Hepatocyte (in vitro differentiated cells): ENCODE data around the gene CFHR2.
"Not testable (repeated sequence)": the region's sequence is repeated elsewhere in the genome, so short reads cannot be mapped to it uniquely, and the experiment has no call there.

ENCODE experiments used
- CTCF ChIP-seq: fragments of 200-600 bp; sonication (generic); IDR thresholded peaks from 2 replicates; pipeline ENCODE4 v1.5.1; 2016; ENCODE audit warnings: antibody characterized with exemption, mild to moderate bottlenecking; ENCODE audit not compliant: poor library complexity
- EZH2 ChIP-seq: fragments of 200-600 bp; sonication (generic); IDR thresholded peaks from 2 replicates; pipeline ENCODE4 v1.6.1; 2016; ENCODE audit warnings: antibody characterized with exemption, mild to moderate bottlenecking, borderline replicate concordance
- EZH2phosphoT487 ChIP-seq: fragments of 200-600 bp; sonication (generic); IDR thresholded peaks from one replicate; pipeline ENCODE4 v1.6.1; 2018; ENCODE audit warnings: antibody characterized with exemption, mild to moderate bottlenecking, low read depth, moderate library complexity; ENCODE audit not compliant: unreplicated experiment, severe bottlenecking

- TF ChIP-seq CTCF, EZH2, EZH2phosphoT487: not testable (repeated sequence)
Observed at GRCh38 chr1:196932853-196933252, 10.7 kb upstream of the CFHR2 start.
